Activated naive CD4-positive, alpha-beta T cell treated with anti-CD3 and anti-CD28 coated beads for 36 hours (primary cell): ENCODE data around the gene KCNQ4. TPM values are rescaled to one million over a fixed set of nuclear protein-coding genes. Genes with fewer than 3 reads are reported as not detected.

Experiments used
- CTCF ChIA-PET: fragments of 350-600 bp; sonication (Branson Sonifier 250); formaldehyde crosslinking; loops from one replicate; lab custom pipeline; 2021; ENCODE audit warnings: antibody characterized with exemption; lab: Charles Lee
- DNase-seq: peaks from one replicate; pipeline ENCODE4 v3.0.0-alpha.2; 2020
- H3K27ac Mint-ChIP-seq: one replicate; pipeline ENCODE4 v1.8.0; 2021; ENCODE audit warnings: mild to moderate bottlenecking, mixed read lengths
- H3K27me3 Mint-ChIP-seq: one replicate; pipeline ENCODE4 v1.8.0; 2021; ENCODE audit warnings: low read depth, mixed read lengths
- H3K36me3 Mint-ChIP-seq: one replicate; pipeline ENCODE4 v1.8.0; 2021; ENCODE audit warnings: low read depth, mixed read lengths
- H3K4me1 Mint-ChIP-seq: one replicate; pipeline ENCODE4 v1.8.0; 2021; ENCODE audit warnings: low read depth, mixed read lengths
- H3K4me3 Mint-ChIP-seq: one replicate; pipeline ENCODE4 v1.8.0; 2021; ENCODE audit warnings: mild to moderate bottlenecking, moderate library complexity, mixed read lengths
- H3K9me3 Mint-ChIP-seq: one replicate; pipeline ENCODE4 v1.8.0; 2021; ENCODE audit warnings: mixed read lengths
- intact Hi-C: fragments of 100-400 bp; cut with micrococcal nuclease; formaldehyde crosslinking; loops from one replicate; pipeline ENCODE4 v1.15.1; 2023
- total RNA-seq, 2 experiments: library from RNA; stranded (reverse); gene quantifications; one replicate each; pipeline ENCODE4 v1.2.3, GENCODE V29; 2021

The KCNQ4 gene
- total RNA-seq, 2 experiments from 2014 or later = 0.49 to 0.50 TPM

- H3K27me3 Mint-ChIP-seq = no peaks in the 10 kb centered on the region
- H3K27ac Mint-ChIP-seq = no peak overlapping the region
- DNase-seq = peak; percentile 91
- H3K36me3 Mint-ChIP-seq = no peaks in the 10 kb centered on the region
- H3K4me3 Mint-ChIP-seq = peak overlapping the region; percentile 75
- peaks cover 12% of the 10 kb centered on the region for H3K4me1 Mint-ChIP-seq
- intact Hi-C loops = loop anchor here (1.0 to 2.0 kb wide), 2 partner anchors 16 to 44 kb away; partner anchors contain the start of gene CITED4
- CTCF ChIA-PET = no interaction called here
- H3K9me3 Mint-ChIP-seq = no peaks in the 10 kb centered on the region
These were observed 34.8 kb downstream of the KCNQ4 start for GRCh38 chr1:40818264-40818961.

DNA sequence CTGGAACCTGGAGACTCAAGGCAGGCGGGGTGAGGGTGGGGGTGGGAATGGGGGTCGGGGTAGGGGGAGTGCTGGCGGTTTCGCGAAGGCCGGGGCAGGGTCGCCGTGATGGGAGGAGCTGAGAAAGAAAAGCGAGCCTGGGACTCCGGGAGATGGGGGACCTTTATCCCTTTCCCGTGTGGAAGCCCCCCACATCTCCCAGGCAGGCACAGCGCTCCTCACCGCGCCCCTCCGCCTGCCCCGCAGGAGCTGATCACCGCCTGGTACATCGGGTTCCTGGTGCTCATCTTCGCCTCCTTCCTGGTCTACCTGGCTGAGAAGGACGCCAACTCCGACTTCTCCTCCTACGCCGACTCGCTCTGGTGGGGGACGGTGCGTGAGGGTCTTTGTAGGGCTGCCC, 35.5 kb downstream of the KCNQ4 start:
- H3K36me3 Mint-ChIP-seq = no peaks in the 10 kb centered on the region
- H3K27ac Mint-ChIP-seq = no peak overlapping the region
- H3K9me3 Mint-ChIP-seq = no peaks in the 10 kb centered on the region
- no peaks in the 10 kb centered on the region for H3K27me3 Mint-ChIP-seq
- no peak for DNase-seq
- H3K4me3 Mint-ChIP-seq = peak overlapping the region; percentile 75
- peaks cover 12% of the 10 kb centered on the region for H3K4me1 Mint-ChIP-seq
- intact Hi-C loops = loop anchor here (2.0 kb wide), 1 partner anchor 16 kb away; no protein-coding TSS in a partner anchor
- CTCF ChIA-PET = no interaction called here

- CTCF ChIA-PET = interaction anchor here (0.5 kb wide), 1 partner anchor 287 kb away, joined by 4 read pairs; no protein-coding TSS in a partner anchor
- Mint-ChIP-seq H3K27ac (no peak overlapping the region), H3K4me1 (peaks cover 17% of the 10 kb centered on the region), H3K36me3 (no peaks in the 10 kb centered on the region), H3K27me3 (no peaks in the 10 kb centered on the region), H3K4me3 (no peak overlapping the region), H3K9me3 (no peaks in the 10 kb centered on the region)
- DNase-seq = no peak
- intact Hi-C loops = no loop called here
These were observed 36.7 kb downstream of the KCNQ4 start for GRCh38 chr1:40820251-40820797.

GRCh38 chr1:40820911-40821693, 37.5 kb downstream of the KCNQ4 start:
- Mint-ChIP-seq H3K4me1 (peaks cover 23% of the 10 kb centered on the region), H3K36me3 (no peaks in the 10 kb centered on the region), H3K9me3 (no peaks in the 10 kb centered on the region), H3K27me3 (no peaks in the 10 kb centered on the region), H3K4me3 (no peak overlapping the region), H3K27ac (no peak overlapping the region)
- DNase-seq = no peak
- intact Hi-C loops = no loop called here
- CTCF ChIA-PET = interaction anchor here (0.5 kb wide), 1 partner anchor 288 kb away, joined by 4 read pairs; no protein-coding TSS in a partner anchor

DNA sequence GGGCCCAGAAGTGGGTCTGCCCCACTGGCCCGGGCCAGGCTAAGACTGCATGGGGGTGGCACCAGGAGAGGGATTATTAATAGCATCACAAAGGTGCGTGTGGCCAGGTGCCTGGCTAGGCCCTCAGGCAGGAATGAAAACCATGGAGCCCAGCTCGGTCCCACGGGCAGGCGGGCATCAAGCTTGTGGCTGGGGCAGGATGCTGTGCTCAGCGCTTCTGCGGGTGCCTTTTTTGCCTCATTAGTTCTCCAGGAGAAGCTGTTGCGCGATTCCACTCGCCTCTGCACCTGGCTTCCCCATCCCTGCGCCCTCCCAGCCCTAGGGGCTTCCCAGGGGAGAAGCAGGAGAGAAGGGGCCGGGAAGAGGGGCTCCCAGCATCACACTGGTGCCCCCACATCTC, 39.3 kb downstream of the KCNQ4 start:
- H3K36me3 Mint-ChIP-seq = no peaks in the 10 kb centered on the region
- CTCF ChIA-PET = no interaction called here
- no peaks in the 10 kb centered on the region for H3K9me3 Mint-ChIP-seq
- H3K4me1 Mint-ChIP-seq = peaks cover 23% of the 10 kb centered on the region
- no peak overlapping the region for H3K27ac Mint-ChIP-seq
- DNase-seq = no peak
- intact Hi-C loops = no loop called here
- H3K4me3 Mint-ChIP-seq = no peak overlapping the region
- H3K27me3 Mint-ChIP-seq = no peaks in the 10 kb centered on the region

DNA sequence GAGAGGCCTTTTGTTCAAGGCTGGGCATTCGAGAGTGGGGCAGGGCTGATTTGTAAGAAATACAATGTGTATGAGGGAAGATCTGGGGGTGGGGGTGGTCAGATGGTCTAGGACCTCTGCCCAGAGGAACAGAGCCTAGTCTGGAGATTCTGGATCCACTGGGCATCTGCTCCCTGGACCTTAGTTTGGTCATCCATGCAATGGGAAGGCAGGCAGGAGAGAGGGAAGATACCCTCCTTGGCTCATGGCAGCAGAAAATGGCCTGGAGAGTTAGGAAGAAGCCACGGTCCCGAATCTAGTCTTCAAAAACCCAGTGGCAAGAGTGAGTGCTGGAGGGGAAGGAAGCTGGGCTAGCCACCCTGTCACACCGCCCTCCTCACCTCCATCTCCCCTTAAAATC, 39.8 kb downstream of the KCNQ4 start:
- CTCF ChIA-PET = interaction anchor here (1.0 kb wide), 1 partner anchor 27 kb away, joined by 3 read pairs; no protein-coding TSS in a partner anchor
- Mint-ChIP-seq H3K4me1 (peaks cover 22% of the 10 kb centered on the region), H3K9me3 (no peaks in the 10 kb centered on the region), H3K36me3 (no peaks in the 10 kb centered on the region), H3K27ac (no peak overlapping the region), H3K27me3 (no peaks in the 10 kb centered on the region), H3K4me3 (no peak overlapping the region)
- intact Hi-C loops = no loop called here
- DNase-seq = no peak

DNA sequence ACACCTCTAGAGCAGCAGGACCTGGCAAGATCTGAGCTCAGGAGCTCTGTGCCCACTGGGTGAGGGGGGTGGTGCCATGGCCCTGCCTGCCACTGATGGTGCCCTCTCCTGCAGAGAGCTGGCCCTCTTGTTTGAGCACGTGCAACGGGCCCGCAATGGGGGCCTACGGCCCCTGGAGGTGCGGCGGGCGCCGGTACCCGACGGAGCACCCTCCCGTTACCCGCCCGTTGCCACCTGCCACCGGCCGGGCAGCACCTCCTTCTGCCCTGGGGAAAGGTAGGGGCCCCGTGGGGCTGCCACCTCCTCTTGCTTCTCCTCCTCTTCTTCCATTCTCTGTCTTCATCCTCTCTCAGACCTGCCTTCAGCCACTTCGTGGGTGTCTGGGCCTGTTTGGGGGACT, 40.4 kb downstream of the KCNQ4 start:
- H3K9me3 Mint-ChIP-seq = no peaks in the 10 kb centered on the region
- intact Hi-C loops = no loop called here
- peaks cover 17% of the 10 kb centered on the region for H3K4me1 Mint-ChIP-seq
- no peak overlapping the region for H3K27ac Mint-ChIP-seq
- H3K27me3 Mint-ChIP-seq = no peaks in the 10 kb centered on the region
- H3K36me3 Mint-ChIP-seq = no peaks in the 10 kb centered on the region
- CTCF ChIA-PET = interaction anchor here (1.0 kb wide), 1 partner anchor 26 kb away, joined by 3 read pairs; no protein-coding TSS in a partner anchor
- DNase-seq = no peak
- no peak overlapping the region for H3K4me3 Mint-ChIP-seq

DNA sequence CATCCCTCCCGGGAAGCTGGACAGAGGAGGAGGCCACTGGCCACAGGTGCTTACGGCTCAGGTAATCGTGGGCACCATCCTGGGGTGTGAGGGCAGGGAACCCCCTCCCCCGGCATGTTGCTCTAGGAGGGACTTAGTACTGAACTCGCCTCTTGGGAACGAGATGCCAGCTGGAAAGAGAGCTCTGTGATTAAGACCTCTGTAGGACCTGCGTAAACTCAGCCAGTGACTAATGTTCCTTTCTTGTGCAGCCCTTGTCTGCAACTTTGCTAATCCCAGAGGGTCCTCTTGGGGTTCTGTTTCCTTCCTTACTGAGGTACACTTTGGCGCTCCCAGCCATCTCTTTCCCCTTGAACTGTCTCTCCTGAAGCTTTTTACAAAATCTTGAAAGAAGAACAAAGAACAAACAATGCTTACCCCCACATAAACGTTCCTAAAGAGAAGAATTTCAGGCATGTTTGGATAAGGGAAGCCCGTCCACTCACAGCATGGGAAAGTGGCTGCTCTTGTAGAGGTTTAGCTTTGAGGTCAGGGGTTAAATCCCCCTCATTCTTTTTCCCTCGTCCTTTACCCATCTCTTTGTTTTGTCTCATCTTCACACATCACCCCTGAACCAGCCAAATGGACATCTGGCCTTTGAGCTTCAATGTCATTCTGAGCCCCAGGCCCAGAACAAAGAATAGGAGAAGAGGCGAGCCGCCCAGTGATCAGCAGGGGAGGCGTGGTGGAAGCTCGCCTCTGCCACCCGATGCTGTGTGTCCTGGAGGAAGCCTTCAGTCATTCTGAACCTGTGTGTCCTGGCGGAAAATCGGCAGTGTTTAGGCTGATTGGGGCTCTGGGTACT, 41.2 kb downstream of the KCNQ4 start:
- Mint-ChIP-seq H3K9me3 (no peaks in the 10 kb centered on the region), H3K27ac (no peak overlapping the region), H3K36me3 (no peaks in the 10 kb centered on the region), H3K4me1 (peaks cover 13% of the 10 kb centered on the region), H3K27me3 (no peaks in the 10 kb centered on the region), H3K4me3 (no peak overlapping the region)
- CTCF ChIA-PET = no interaction called here
- DNase-seq = no peak
- intact Hi-C loops = no loop called here

DNA sequence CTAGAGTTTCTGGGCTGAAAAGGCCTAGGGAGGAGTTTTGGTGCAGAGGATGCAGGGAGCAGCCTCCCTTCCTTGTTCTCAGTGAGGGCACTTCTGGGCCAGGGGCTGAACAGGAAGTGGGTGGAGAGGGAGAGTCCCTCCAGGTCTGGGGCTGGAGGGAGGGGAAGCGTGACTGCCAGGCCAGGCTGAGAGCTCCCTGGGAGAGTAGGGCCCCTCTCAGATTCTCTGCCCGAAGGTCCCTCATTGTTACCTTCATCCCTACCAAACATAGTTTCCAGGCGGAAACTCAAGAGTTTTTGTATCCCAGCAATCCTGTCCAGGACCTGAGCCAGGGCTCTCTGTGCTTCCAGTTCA, 41.8 kb downstream of the KCNQ4 start:
- intact Hi-C loops = no loop called here
- Mint-ChIP-seq H3K27ac (no peak overlapping the region), H3K27me3 (no peaks in the 10 kb centered on the region), H3K36me3 (no peaks in the 10 kb centered on the region), H3K9me3 (no peaks in the 10 kb centered on the region), H3K4me1 (peaks cover 13% of the 10 kb centered on the region), H3K4me3 (no peak overlapping the region)
- CTCF ChIA-PET = no interaction called here
- peak; percentile 45 for DNase-seq

DNA sequence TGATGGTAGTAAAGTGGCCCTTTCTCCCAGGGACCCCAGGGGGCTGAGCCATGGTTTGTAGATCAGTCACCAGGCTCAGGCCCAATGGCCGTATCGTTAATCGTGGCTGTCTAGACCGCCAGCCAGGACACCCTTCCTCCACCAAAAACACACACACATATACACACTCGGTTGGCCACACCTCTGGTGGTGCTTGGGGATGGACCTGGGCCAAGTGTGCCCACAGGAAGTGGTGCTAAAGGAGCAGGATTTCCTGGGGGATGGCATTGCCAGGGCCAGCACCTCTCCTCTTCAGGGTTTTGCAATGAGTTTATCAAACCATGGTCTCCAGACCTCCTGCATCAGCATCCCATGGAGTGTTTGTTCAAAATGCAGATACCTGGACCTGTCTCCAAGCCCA, 42.4 kb downstream of the KCNQ4 start:
- no peaks in the 10 kb centered on the region for H3K36me3 Mint-ChIP-seq
- no peak for DNase-seq
- H3K27ac Mint-ChIP-seq = no peak overlapping the region
- no peaks in the 10 kb centered on the region for H3K9me3 Mint-ChIP-seq
- no peak overlapping the region for H3K4me3 Mint-ChIP-seq
- CTCF ChIA-PET = no interaction called here
- peaks cover 13% of the 10 kb centered on the region for H3K4me1 Mint-ChIP-seq
- intact Hi-C loops = no loop called here
- no peaks in the 10 kb centered on the region for H3K27me3 Mint-ChIP-seq

- Mint-ChIP-seq H3K36me3 (no peaks in the 10 kb centered on the region), H3K4me3 (no peak overlapping the region), H3K27ac (no peak overlapping the region), H3K9me3 (no peaks in the 10 kb centered on the region), H3K4me1 (peaks cover 13% of the 10 kb centered on the region), H3K27me3 (no peaks in the 10 kb centered on the region)
- intact Hi-C loops = no loop called here
- DNase-seq = no peak
- CTCF ChIA-PET = no interaction called here
These were observed 46.2 kb downstream of the KCNQ4 start for GRCh38 chr1:40829631-40830245.
